Uterus (tissue), 2 donors: Measurements from ENCODE around the gene COX5A.

Experiments
- CTCF ChIP-seq, 4 experiments: fragments of 200-600 bp in 2 of 4; fragments of 450-650 bp in 2 of 4; sonication (generic) in 2 of 4; IDR thresholded peaks; one replicate each; pipeline ENCODE4 v1.5.1; 2016 to 2019; ENCODE audit warnings: antibody characterized with exemption in 4 of 4, mild to moderate bottlenecking in 2 of 4, moderate library complexity in 1 of 4
- POLR2A ChIP-seq, 2 donors: fragments of 450-650 bp; IDR thresholded peaks; one replicate each; pipeline ENCODE4 v1.6.1; 2016; ENCODE audit warnings: antibody characterized with exemption in 2 of 2, mild to moderate bottlenecking in 1 of 2, moderate library complexity in 1 of 2

DNA sequence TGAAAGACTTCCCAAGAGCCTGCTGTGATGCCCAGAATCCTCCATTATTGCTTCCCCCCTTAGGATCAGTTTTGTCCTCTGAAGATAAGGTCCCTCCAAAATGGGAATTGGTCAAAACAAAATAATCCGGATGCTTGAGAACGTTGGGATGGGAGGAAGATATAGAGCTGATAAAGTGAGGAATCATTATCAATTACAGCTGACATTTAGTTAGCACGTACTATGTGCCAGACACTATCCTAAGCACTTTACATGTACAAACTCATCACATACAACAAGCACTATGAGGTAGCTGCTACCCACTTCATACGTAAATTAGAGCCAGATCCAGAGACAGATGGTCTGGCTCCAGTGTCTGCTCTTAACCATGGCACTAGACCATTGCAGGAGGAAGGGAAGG, 25.3 kb upstream of the COX5A start:
- TF ChIP-seq CTCF (IDR thresholded peaks at IDR 0.05) (no peak), POLR2A (IDR thresholded peaks at IDR 0.05) (no peak)
